ENCODE results near the gene MAP3K12. TPM values are rescaled to one million over a fixed set of nuclear protein-coding genes. Genes with fewer than 3 reads are reported as not detected.

The MAP3K12 gene
- total RNA-seq, 1 experiment from 2014 or later, result 4.6 TPM

DNA sequence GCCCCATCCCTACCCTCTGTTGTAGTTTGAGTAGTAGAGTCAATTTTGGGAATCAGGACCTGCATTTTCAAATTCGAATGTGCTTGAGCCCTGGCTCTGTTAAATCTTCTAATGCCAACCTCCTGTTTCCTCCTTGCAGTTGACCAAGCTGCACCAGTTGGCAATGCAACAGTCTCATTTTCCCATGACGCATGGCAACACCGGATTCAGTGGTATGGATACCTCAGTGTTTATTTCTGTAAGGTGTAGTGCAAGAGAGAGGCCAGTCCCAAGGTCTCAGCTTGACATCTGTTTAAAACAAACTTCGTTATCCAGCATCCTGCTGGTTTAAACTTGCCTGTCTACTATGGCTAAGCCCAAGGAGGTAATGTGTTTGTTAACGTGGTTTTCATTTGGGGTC, 32.2 kb downstream of the MAP3K12 start:
- H3K4me1 Mint-ChIP-seq (ENCODE audit: low read depth, unreplicated experiment), result no peaks in the 10 kb centered on the region
- H3K9me3 Mint-ChIP-seq (ENCODE audit: low read depth, unreplicated experiment), result no peaks in the 10 kb centered on the region
- H3K36me3 Mint-ChIP-seq (ENCODE audit: insufficient read depth, unreplicated experiment), result peaks cover 94% of the 10 kb centered on the region
- TF ChIP-seq, protein P1, sequence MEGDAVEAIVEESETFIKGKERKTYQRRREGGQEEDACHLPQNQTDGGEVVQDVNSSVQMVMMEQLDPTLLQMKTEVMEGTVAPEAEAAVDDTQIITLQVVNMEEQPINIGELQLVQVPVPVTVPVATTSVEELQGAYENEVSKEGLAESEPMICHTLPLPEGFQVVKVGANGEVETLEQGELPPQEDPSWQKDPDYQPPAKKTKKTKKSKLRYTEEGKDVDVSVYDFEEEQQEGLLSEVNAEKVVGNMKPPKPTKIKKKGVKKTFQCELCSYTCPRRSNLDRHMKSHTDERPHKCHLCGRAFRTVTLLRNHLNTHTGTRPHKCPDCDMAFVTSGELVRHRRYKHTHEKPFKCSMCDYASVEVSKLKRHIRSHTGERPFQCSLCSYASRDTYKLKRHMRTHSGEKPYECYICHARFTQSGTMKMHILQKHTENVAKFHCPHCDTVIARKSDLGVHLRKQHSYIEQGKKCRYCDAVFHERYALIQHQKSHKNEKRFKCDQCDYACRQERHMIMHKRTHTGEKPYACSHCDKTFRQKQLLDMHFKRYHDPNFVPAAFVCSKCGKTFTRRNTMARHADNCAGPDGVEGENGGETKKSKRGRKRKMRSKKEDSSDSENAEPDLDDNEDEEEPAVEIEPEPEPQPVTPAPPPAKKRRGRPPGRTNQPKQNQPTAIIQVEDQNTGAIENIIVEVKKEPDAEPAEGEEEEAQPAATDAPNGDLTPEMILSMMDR (IDR thresholded peaks at IDR 0.05; ENCODE audit: unreplicated experiment), result no peak
- H3K4me3 Mint-ChIP-seq (ENCODE audit: low read depth, unreplicated experiment), result no peak overlapping the region
- no TSS peak for BruUV-seq (replicated peaks)
- no peaks in the 10 kb centered on the region for H3K27me3 Mint-ChIP-seq (ENCODE audit: unreplicated experiment)
- DNase-seq, result no peak
- CTCF ChIA-PET, result no interaction called here
- H3K27ac Mint-ChIP-seq (ENCODE audit: unreplicated experiment), result no peak overlapping the region
- intact Hi-C loops (cut with micrococcal nuclease; ENCODE audit: unreplicated experiment), result no loop called here

DNA sequence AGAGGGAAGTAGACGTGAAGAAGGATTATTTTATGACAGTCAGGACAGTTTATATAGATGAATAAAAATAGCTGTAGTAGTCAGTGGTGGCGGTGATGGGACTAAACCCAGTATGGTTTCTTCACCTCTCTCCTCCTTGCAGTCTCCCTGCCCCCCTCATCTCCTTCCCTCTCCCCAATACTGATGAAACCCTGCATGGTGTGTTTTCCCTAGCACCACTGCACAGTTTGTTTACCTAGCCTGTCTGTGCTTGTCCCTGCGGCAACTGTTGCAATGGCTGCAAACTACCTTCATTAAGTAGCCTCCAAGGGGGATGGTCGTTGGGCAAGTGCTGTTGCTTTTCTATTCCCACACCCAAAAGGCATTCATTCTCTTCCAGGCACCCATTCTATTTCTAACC, 32.6 kb downstream of the MAP3K12 start:
- Mint-ChIP-seq H3K9me3 (ENCODE audit: low read depth, unreplicated experiment) (no peaks in the 10 kb centered on the region), H3K36me3 (ENCODE audit: insufficient read depth, unreplicated experiment) (peaks cover 90% of the 10 kb centered on the region), H3K27ac (ENCODE audit: unreplicated experiment) (no peak overlapping the region), H3K27me3 (ENCODE audit: unreplicated experiment) (no peaks in the 10 kb centered on the region), H3K4me3 (ENCODE audit: low read depth, unreplicated experiment) (no peak overlapping the region), H3K4me1 (ENCODE audit: low read depth, unreplicated experiment) (no peaks in the 10 kb centered on the region)
- intact Hi-C loops (cut with micrococcal nuclease; ENCODE audit: unreplicated experiment), result no loop called here
- no peak for DNase-seq
- TF ChIP-seq, protein P1 (IDR thresholded peaks at IDR 0.05; ENCODE audit: unreplicated experiment), result no peak
- CTCF ChIA-PET, result no interaction called here
- BruUV-seq (replicated peaks), result no TSS peak

DNA sequence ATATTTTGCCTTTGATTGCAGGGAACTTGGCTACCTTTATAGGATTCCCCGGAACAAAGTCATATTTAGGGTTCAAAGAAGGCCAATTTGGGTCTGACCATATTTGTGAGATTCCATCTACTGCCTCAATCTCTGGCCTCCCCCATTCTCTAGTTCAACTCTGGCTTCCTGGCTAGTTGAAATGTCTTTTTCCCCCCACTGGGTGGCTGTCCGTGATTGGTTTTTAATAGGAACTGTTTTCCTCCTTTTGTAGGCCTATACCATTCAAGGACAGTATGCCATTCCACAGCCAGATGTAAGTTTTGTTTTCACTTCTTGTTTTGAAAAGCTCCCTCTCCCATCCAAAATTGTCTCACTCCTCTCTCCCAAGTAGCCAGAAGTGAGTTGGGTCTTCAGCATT, 33.6 kb downstream of the MAP3K12 start:
- Mint-ChIP-seq H3K9me3 (ENCODE audit: low read depth, unreplicated experiment) (no peaks in the 10 kb centered on the region), H3K4me1 (ENCODE audit: low read depth, unreplicated experiment) (peaks cover 3% of the 10 kb centered on the region), H3K4me3 (ENCODE audit: low read depth, unreplicated experiment) (no peak overlapping the region), H3K27me3 (ENCODE audit: unreplicated experiment) (no peaks in the 10 kb centered on the region), H3K27ac (ENCODE audit: unreplicated experiment) (no peak overlapping the region), H3K36me3 (ENCODE audit: insufficient read depth, unreplicated experiment) (peaks cover 91% of the 10 kb centered on the region)
- intact Hi-C loops (cut with micrococcal nuclease; ENCODE audit: unreplicated experiment), result no loop called here
- TF ChIP-seq, protein P1 (IDR thresholded peaks at IDR 0.05; ENCODE audit: unreplicated experiment), result no peak
- CTCF ChIA-PET, result no interaction called here
- BruUV-seq (replicated peaks), result no TSS peak
- DNase-seq, result no peak

DNA sequence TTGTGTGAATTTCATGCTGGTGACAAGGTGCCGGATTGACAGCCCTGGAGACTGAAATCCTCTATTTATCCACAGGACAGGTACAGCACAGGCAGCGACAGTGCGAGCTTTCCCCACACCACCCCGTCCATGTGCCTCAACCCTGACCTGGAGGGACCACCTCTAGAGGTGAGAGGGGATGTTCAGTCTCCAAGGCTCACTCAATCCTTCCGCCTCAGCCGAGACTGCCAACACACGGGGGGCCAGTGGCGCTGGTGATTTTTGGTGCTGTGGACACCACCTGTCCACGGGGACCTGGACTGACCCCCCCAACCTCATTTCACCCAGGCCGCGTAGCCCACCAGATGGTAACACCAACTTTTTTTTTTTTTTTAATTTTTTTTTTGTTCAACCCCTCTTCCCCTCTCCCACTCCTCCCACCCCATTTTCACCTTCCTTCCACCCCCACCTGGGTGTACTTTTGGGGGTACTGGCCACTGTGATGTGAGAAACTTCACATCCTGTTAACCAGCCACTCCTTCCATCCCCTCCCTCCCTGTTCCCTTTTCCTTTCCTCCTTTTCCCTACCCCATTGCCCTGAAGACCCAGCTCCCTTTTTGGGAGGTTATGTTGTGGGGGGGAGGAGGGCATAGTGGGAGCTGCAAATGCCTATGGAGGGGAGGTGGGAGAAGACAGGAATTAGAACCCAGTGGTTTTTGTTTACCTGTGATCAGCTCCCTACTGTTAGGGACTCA, 34.4 kb downstream of the MAP3K12 start:
- H3K9me3 Mint-ChIP-seq (ENCODE audit: low read depth, unreplicated experiment), result no peaks in the 10 kb centered on the region
- H3K27me3 Mint-ChIP-seq (ENCODE audit: unreplicated experiment), result no peaks in the 10 kb centered on the region
- CTCF ChIA-PET, result interaction anchor here (0.7 kb wide), 1 partner anchor 40 kb away, joined by 11 read pairs; no protein-coding TSS in a partner anchor
- intact Hi-C loops (cut with micrococcal nuclease; ENCODE audit: unreplicated experiment), result no loop called here
- no peak overlapping the region for H3K27ac Mint-ChIP-seq (ENCODE audit: unreplicated experiment)
- TF ChIP-seq, protein P1 (IDR thresholded peaks at IDR 0.05; ENCODE audit: unreplicated experiment), result no peak
- peaks cover 92% of the 10 kb centered on the region for H3K36me3 Mint-ChIP-seq (ENCODE audit: insufficient read depth, unreplicated experiment)
- BruUV-seq (replicated peaks), result no TSS peak
- peaks cover 8% of the 10 kb centered on the region for H3K4me1 Mint-ChIP-seq (ENCODE audit: low read depth, unreplicated experiment)
- no peak for DNase-seq
- no peak overlapping the region for H3K4me3 Mint-ChIP-seq (ENCODE audit: low read depth, unreplicated experiment)

Measured in Calu3 (cell line).